Transverse colon (tissue), 3 donors: ENCODE data around the gene VPS37D.

Experiments used
- CTCF ChIP-seq, 5 experiments: fragments of 200-600 bp in 3 of 5; fragments of 450-650 bp in 2 of 5; sonication (generic) in 3 of 5; IDR thresholded peaks; 1 replicate in 2 of 5; 2 replicates in 3 of 5; pipeline ENCODE4 v1.5.1; 2016 to 2017; ENCODE audit warnings: antibody characterized with exemption in 5 of 5, inconsistent platforms in 3 of 5, mild to moderate bottlenecking in 2 of 5, moderate library complexity in 1 of 5
- EP300 ChIP-seq: sonication (generic); formaldehyde crosslinking; IDR thresholded peaks from one replicate; pipeline ENCODE4 v1.6.1; 2017; ENCODE audit warnings: antibody characterized with exemption, low read depth
- POLR2A ChIP-seq: fragments of 450-650 bp; IDR thresholded peaks from one replicate; pipeline ENCODE4 v1.6.1; 2016; ENCODE audit warnings: antibody characterized with exemption, mild to moderate bottlenecking, moderate library complexity

- TF ChIP-seq CTCF (IDR thresholded peaks at IDR 0.05) (peak; percentile 51 to 72 (median 61)), POLR2A (no peak), EP300 (no peak)
These were observed 33.8 kb downstream of the VPS37D start for GRCh38 chr7:73701357-73701995.
